Stimulated activated naive CD8-positive, alpha-beta T cell treated with anti-CD3 and anti-CD28 coated beads, Interleukin-15, amount 100 ng/mL, for 72 hours (primary cell): Measurements from ENCODE around the gene LRPAP1.

Source experiments
- ATAC-seq: fragments of 150-1000 bp; cut with Tn5 transposase; 2 replicates; pipeline ENCODE4 v1.10.0; 2021; ENCODE audit warnings: mild to moderate bottlenecking, moderate library complexity
- DNase-seq, 2 donors: peaks; one replicate each; pipeline ENCODE4 v3.0.0; 2021 to 2022
- H3K27ac Mint-ChIP-seq, 2 donors: one replicate each; pipeline ENCODE4 v1.8.0; 2022; ENCODE audit warnings: mild to moderate bottlenecking in 2 of 2, mixed read lengths in 2 of 2, moderate library complexity in 2 of 2
- H3K27me3 Mint-ChIP-seq: one replicate; pipeline ENCODE4 v1.8.0; 2022; ENCODE audit warnings: mixed read lengths
- H3K4me1 Mint-ChIP-seq: one replicate; pipeline ENCODE4 v1.8.0; 2022; ENCODE audit warnings: mild to moderate bottlenecking, mixed read lengths
- H3K4me3 Mint-ChIP-seq, 2 donors: one replicate each; pipeline ENCODE4 v1.8.0; 2022; ENCODE audit warnings: mild to moderate bottlenecking in 2 of 2, mixed read lengths in 2 of 2, moderate library complexity in 1 of 2
- H3K9me3 Mint-ChIP-seq, 2 donors: one replicate each; pipeline ENCODE4 v1.8.0; 2022; ENCODE audit warnings: mixed read lengths in 2 of 2

The LRPAP1 gene

GRCh38 chr4:3529363-3529762, 2.9 kb downstream of the LRPAP1 start:
- Mint-ChIP-seq H3K4me3 (no peak overlapping the region), H3K27ac (peak overlapping the region in 1 of 2 donors; percentile 34), H3K27me3 (no peaks in the 10 kb centered on the region), H3K9me3 (no peaks in the 10 kb centered on the region), H3K4me1 (peaks cover 58% of the 10 kb centered on the region)
- no peak for ATAC-seq
- DNase-seq, result no peak

GRCh38 chr4:3527914-3528876, 4.0 kb downstream of the LRPAP1 start:
- no peaks in the 10 kb centered on the region for H3K9me3 Mint-ChIP-seq
- H3K27ac Mint-ChIP-seq, result peak overlapping the region in 1 of 2 donors; percentile 67
- H3K4me1 Mint-ChIP-seq, result peaks cover 58% of the 10 kb centered on the region
- no peaks in the 10 kb centered on the region for H3K27me3 Mint-ChIP-seq
- ATAC-seq (no peak), DNase-seq (no peak)
- no peak overlapping the region for H3K4me3 Mint-ChIP-seq

DNA sequence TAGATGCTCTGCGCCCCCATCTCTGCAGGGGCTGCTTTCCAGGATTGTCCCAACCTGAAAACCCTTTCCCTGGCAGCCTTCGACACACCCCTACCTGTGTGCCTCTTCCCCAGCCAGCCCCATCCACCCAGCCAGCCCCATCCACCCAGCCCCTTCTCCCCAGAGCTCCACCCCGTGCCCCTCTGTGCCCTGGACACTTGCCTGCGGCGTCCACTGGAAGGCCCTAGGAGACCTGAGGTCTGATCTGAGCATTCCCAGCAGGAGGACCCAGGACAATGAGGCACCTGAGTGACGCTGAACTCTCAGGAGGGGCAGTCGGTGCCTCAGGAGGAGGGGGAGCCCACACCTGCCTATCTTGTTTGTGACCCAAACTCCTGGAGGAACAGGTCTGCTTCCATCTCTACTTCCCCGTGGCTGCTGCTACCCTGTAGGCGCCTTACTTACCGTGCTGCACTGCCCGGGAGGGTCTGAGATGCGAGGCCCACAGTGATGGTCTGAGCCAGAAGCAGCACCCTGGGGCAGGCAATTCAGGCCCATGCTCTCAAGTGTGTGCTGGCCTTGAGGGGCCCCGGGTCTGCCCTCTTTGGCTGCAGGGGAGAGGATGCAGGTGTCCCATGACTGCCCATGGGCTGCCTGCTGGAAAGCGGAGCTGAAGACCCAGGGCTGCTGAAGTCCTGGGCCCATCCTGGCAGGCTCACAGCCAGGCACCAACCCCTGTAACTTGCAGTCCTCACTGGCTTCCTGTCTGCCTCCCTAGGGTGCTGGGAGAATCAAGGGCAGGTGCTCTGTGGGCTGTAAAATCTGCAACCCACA, 4.9 kb downstream of the LRPAP1 start:
- H3K27me3 Mint-ChIP-seq, result no peaks in the 10 kb centered on the region
- no peak overlapping the region for H3K4me3 Mint-ChIP-seq
- H3K4me1 Mint-ChIP-seq, result peaks cover 56% of the 10 kb centered on the region

GRCh38 chr4:3526456-3526855, 5.8 kb downstream of the LRPAP1 start:
- ATAC-seq (no peak), DNase-seq (no peak)
- Mint-ChIP-seq H3K4me1 (peaks cover 48% of the 10 kb centered on the region), H3K9me3 (no peaks in the 10 kb centered on the region), H3K4me3 (no peak overlapping the region), H3K27ac (peak overlapping the region in 1 of 2 donors; percentile 74), H3K27me3 (no peaks in the 10 kb centered on the region)

More for the DNA sequence above, 4.9 kb downstream of the LRPAP1 start:
- Mint-ChIP-seq H3K9me3 (no peaks in the 10 kb centered on the region), H3K27ac (peak overlapping the region in 1 of 2 donors; percentile 74)
- ATAC-seq (no peak), DNase-seq (no peak)

DNA sequence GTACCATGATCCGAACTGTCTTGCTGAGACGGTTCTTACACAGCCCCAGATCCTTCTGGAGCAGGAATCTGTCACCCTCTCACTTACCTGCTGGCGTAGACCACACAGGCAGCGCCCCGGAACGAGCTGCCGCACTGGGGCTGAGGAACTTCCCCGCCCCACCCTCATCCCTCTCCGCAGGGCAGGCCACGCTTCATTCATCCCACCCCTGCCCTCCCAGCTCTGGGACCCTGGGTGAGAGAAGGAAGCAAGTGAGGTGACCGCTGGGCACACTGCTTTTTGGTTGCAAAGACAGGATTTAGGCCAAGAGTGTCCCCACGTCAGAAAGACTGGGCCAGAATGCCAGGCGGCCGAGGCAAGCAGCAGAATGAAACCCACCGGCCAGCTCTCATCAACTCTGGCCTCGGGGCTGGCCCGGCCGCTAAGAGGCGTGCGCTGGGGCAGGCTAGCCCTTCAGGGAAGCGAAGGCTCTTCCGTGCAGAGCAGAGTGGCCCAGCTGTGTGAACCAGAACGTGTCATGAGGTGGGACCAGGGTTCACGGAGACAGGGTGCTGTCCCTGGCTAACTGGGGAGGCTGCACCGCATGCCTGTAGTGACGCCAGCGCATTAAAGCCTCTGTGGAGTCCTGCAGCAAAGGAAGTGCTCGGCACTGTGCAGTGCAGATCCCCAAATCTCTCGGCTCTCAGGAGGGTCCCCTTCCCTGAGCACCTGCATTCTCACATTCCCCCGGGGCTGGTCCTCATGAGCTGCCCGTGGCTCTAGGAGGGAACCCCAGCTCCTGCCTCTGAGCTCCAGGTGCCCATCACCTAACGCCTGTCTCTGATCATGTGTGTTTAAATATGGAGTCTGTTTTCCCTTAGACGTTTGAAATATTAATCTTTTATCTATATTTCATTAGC, 6.4 kb downstream of the LRPAP1 start:
- DNase-seq, result no peak
- no peaks in the 10 kb centered on the region for H3K9me3 Mint-ChIP-seq
- H3K4me3 Mint-ChIP-seq, result no peak overlapping the region
- ATAC-seq, result no peak
- peak overlapping the region in 1 of 2 donors; percentile 11 for H3K27ac Mint-ChIP-seq
- no peaks in the 10 kb centered on the region for H3K27me3 Mint-ChIP-seq
- H3K4me1 Mint-ChIP-seq, result peaks cover 41% of the 10 kb centered on the region

DNA sequence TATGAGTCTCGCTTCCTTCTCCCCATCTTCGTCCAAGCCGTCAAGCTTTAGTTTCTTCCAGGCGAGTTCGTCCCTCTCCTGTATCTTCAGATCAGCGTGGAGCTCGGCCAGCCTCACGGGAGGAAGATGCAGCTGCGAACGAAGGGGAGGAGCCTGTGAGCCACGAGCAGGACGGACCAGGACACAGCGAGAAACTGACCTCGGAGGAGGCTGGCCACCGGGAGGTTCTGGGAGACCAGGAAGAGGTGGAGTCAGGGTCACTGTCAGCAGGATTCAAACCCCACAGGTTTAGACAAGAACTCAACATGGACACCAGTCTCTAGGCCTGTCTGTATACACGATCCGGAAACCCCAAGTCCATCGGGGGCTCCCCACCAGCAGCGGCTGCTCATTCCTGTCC, 7.3 kb downstream of the LRPAP1 start:
- Mint-ChIP-seq H3K9me3 (no peaks in the 10 kb centered on the region), H3K4me3 (no peak overlapping the region), H3K27me3 (no peaks in the 10 kb centered on the region), H3K27ac (no peak overlapping the region), H3K4me1 (peaks cover 32% of the 10 kb centered on the region)
- ATAC-seq (no peak), DNase-seq (no peak)

- Mint-ChIP-seq H3K4me3 (no peak overlapping the region), H3K4me1 (peaks cover 27% of the 10 kb centered on the region), H3K9me3 (no peaks in the 10 kb centered on the region), H3K27me3 (no peaks in the 10 kb centered on the region), H3K27ac (no peak overlapping the region)
- DNase-seq, result no peak
- ATAC-seq, result no peak
Observed at GRCh38 chr4:3524349-3524748, 7.9 kb downstream of the LRPAP1 start.

- ATAC-seq, result no peak
- no peaks in the 10 kb centered on the region for H3K27me3 Mint-ChIP-seq
- no peak overlapping the region for H3K4me3 Mint-ChIP-seq
- no peaks in the 10 kb centered on the region for H3K9me3 Mint-ChIP-seq
- H3K27ac Mint-ChIP-seq, result no peak overlapping the region
- no peak for DNase-seq
- H3K4me1 Mint-ChIP-seq, result peaks cover 24% of the 10 kb centered on the region
Observed at GRCh38 chr4:3523628-3524221, 8.5 kb downstream of the LRPAP1 start.

DNA sequence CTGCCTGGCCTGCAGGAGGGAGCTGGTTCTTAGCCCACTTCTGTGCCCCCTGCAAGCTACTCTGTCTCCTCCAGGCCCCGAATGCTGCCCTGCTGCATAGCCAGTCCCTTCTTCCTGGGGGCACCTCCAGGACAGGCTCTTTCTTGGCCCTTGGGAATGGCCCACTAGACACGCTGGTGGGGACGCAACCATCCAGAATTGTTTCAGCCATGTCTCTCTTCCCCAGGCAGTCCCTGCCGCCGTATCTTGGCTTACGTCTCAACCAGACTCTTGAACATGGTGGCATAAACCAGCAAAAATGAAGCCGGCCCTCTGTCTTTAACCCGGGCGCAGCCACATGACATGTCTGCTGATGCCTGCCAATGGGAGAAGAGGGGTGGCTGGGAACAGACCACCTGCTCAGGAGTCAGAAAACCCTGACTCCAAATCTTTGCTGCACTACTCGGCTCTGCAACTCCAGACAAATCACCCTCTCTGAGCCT, 9.0 kb downstream of the LRPAP1 start:
- Mint-ChIP-seq H3K9me3 (no peaks in the 10 kb centered on the region), H3K27me3 (no peaks in the 10 kb centered on the region), H3K4me3 (no peak overlapping the region), H3K4me1 (peaks cover 19% of the 10 kb centered on the region), H3K27ac (no peak overlapping the region)
- no peak for ATAC-seq
- DNase-seq, result no peak

DNA sequence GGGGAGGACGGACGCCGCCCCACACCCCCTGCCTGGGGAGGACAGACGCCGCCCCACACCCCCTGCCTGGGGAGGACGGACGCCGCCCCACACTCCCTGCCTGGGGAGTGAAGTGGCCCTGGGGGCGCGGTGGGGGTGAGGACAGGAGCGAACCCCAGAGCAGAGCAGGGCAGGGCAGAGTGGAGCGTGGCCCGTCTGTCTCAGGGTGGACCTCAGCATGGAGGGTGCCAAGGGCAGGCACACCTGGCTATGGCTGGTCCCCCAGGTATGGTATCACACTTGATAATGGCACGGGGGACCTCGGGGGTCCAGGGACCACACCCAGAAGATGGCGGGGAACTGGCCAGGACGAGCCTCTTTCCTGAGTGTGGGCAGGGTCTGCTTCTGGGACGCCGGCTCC, 9.6 kb downstream of the LRPAP1 start:
- Mint-ChIP-seq H3K4me1 (peaks cover 14% of the 10 kb centered on the region), H3K27me3 (no peaks in the 10 kb centered on the region), H3K9me3 (no peaks in the 10 kb centered on the region), H3K27ac (no peak overlapping the region), H3K4me3 (no peak overlapping the region)
- DNase-seq (no peak), ATAC-seq (peak; percentile 60)

- no peak for DNase-seq
- ATAC-seq, result peak; percentile 44
- Mint-ChIP-seq H3K4me1 (peaks cover 10% of the 10 kb centered on the region), H3K4me3 (no peak overlapping the region), H3K27ac (no peak overlapping the region), H3K27me3 (no peaks in the 10 kb centered on the region), H3K9me3 (no peaks in the 10 kb centered on the region)
Observed at GRCh38 chr4:3522326-3522640, 9.9 kb downstream of the LRPAP1 start.

DNA sequence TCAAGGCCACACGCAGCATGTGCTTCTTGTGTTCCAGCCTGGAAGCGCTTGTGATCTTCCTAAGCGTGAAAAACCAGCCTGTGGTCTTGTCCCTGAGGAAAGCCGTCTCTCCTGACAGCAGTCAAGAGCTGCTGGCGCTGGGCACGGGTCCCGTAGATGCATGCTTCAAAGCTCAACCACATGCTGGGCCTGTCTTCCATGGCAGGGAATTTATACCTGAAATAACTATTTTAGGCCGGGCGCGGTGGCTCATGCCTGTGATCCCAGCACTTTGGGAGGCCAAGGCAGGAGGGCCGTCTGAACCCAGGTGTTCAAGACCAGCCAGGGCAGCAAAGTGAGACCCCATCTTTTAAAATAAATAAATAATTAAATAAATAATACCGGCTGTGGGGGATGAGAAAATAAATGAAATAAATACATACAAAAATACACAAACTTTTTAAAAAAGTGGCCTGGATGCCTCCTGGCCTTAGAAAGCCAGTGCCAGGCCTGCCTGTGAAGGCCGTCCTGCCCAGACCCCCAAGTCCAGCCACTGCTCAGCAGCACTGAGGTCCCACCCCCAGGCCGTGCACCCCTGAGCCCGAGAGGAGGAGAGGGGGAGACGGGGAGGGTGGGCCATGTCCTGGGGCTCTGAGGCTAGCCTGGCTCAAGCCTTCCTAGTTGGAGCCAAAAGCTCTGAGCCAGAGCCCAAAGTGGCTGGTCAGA, 10.4 kb downstream of the LRPAP1 start:
- Mint-ChIP-seq H3K4me3 (no peak overlapping the region), H3K27me3 (no peaks in the 10 kb centered on the region), H3K4me1 (peaks cover 5% of the 10 kb centered on the region), H3K9me3 (no peaks in the 10 kb centered on the region), H3K27ac (no peak overlapping the region)
- ATAC-seq, result no peak
- DNase-seq, result no peak

GRCh38 chr4:3520796-3521600, 11.2 kb downstream of the LRPAP1 start:
- Mint-ChIP-seq H3K9me3 (no peaks in the 10 kb centered on the region), H3K4me3 (no peak overlapping the region), H3K4me1 (no peaks in the 10 kb centered on the region), H3K27ac (no peak overlapping the region), H3K27me3 (no peaks in the 10 kb centered on the region)
- DNase-seq (no peak), ATAC-seq (no peak)

- H3K4me3 Mint-ChIP-seq, result no peak overlapping the region
- H3K4me1 Mint-ChIP-seq, result no peaks in the 10 kb centered on the region
- H3K27ac Mint-ChIP-seq, result no peak overlapping the region
- no peak for DNase-seq
- no peaks in the 10 kb centered on the region for H3K27me3 Mint-ChIP-seq
- H3K9me3 Mint-ChIP-seq, result no peaks in the 10 kb centered on the region
- no peak for ATAC-seq
Observed at GRCh38 chr4:3520276-3520675, 11.9 kb downstream of the LRPAP1 start.
